Stimulated activated CD4-positive, alpha-beta T cell treated with anti-CD3 and anti-CD28 coated beads, Interleukin-12 subunit alpha, Interleukin-12 subunit beta, amount 100 ng/mL, for 24 hours (primary cell): ENCODE data around the gene FER1L5.
"Not testable (repeated sequence)": the region's sequence is repeated elsewhere in the genome, so short reads cannot be mapped to it uniquely, and the experiment has no call there.

Source experiments
- DNase-seq, 2 experiments: peaks; one replicate each; pipeline ENCODE4 v3.0.0-alpha.2; 2020; ENCODE audit warnings: low read depth in 2 of 2

Gene FER1L5

GRCh38 chr2:96636551-96637171 lies 5.9 kb upstream of the FER1L5 start:
- DNase-seq = no peak

- DNase-seq = peak; percentile 57 to 74
These were observed 5.0 kb upstream of the FER1L5 start for GRCh38 chr2:96637385-96638143.

GRCh38 chr2:96638144-96639121 lies 4.1 kb upstream of the FER1L5 start, which contains the start of gene KANSL3:
Gene KANSL3, minus strand, starts transcription at chr2:96638312. Its CDS starts 1,177 bp downstream, at chr2:96637135.
- DNase-seq = peak; percentile 83 to 86

- DNase-seq = no peak
These were observed 5.1 kb downstream of the FER1L5 start for GRCh38 chr2:96647681-96648080.

GRCh38 chr2:96648306-96648930 lies 5.9 kb downstream of the FER1L5 start:
- no peak for DNase-seq

GRCh38 chr2:96649342-96649741 lies 6.8 kb downstream of the FER1L5 start:
- no peak for DNase-seq

- no peak for DNase-seq
These were observed 9.2 kb downstream of the FER1L5 start for GRCh38 chr2:96651793-96652192.

- not testable (repeated sequence) for DNase-seq
These were observed 12.2 kb downstream of the FER1L5 start for GRCh38 chr2:96654791-96655190.

GRCh38 chr2:96655526-96655925 lies 13.0 kb downstream of the FER1L5 start:
- DNase-seq = no peak

GRCh38 chr2:96656540-96656939 lies 14.0 kb downstream of the FER1L5 start:
- no peak for DNase-seq

- no peak for DNase-seq
These were observed 18.8 kb downstream of the FER1L5 start for GRCh38 chr2:96661324-96661723.

- no peak for DNase-seq
These were observed 19.8 kb downstream of the FER1L5 start for GRCh38 chr2:96662360-96662759.

GRCh38 chr2:96663177-96663576 lies 20.6 kb downstream of the FER1L5 start:
- no peak for DNase-seq

GRCh38 chr2:96663829-96664228 lies 21.3 kb downstream of the FER1L5 start:
- no peak for DNase-seq

GRCh38 chr2:96664366-96664925 lies 21.9 kb downstream of the FER1L5 start:
- no peak for DNase-seq

- no peak for DNase-seq
These were observed 22.6 kb downstream of the FER1L5 start for GRCh38 chr2:96665083-96665569.

- DNase-seq = not testable (repeated sequence)
These were observed 23.2 kb downstream of the FER1L5 start for GRCh38 chr2:96665717-96666116.

- no peak for DNase-seq
These were observed 26.2 kb downstream of the FER1L5 start for GRCh38 chr2:96668771-96669170.

GRCh38 chr2:96669539-96670215 lies 27.1 kb downstream of the FER1L5 start:
- no peak for DNase-seq

- DNase-seq = no peak
These were observed 37.3 kb downstream of the FER1L5 start for GRCh38 chr2:96679848-96680247.
